Lung (tissue), 12 donors: Measurements from ENCODE around the gene PLPPR1. TPM values are rescaled to one million over a fixed set of nuclear protein-coding genes. Genes with fewer than 3 reads are reported as not detected.

ENCODE experiments used
- ATAC-seq: fragments of 200-7000 bp; cut with Tn5 transposase; one replicate; pipeline ENCODE4 v1.9.1; 2020; ENCODE audit warnings: moderate number of reproducible peaks; ENCODE audit not compliant: insufficient read depth, low FRiP score
- DNase-seq, 3 donors: peaks; one replicate each; pipeline ENCODE4 v3.0.0-alpha.2; 2013 to 2017
- H3K27ac ChIP-seq, 2 donors: one replicate each; pipeline ENCODE4 v1.5.1; 2013; ENCODE audit warnings: mild to moderate bottlenecking in 2 of 2, moderate library complexity in 2 of 2, control low read depth in 1 of 2, inconsistent platforms in 1 of 2, low read depth in 1 of 2, low read length in 1 of 2
- H3K27me3 ChIP-seq, 3 donors: one replicate each; pipeline ENCODE4 v1.5.1; 2013; ENCODE audit warnings: low read length in 2 of 3; ENCODE audit not compliant: control insufficient read depth in 3 of 3, insufficient read depth in 3 of 3
- H3K36me3 ChIP-seq, 4 donors: one replicate each; pipeline ENCODE4 v1.5.1; 2013; ENCODE audit warnings: low read length in 4 of 4, mild to moderate bottlenecking in 1 of 4, moderate library complexity in 1 of 4; ENCODE audit not compliant: control insufficient read depth in 4 of 4, insufficient read depth in 4 of 4
- H3K4me1 ChIP-seq, 5 donors: one replicate each; pipeline ENCODE4 v1.5.1; 2013; ENCODE audit warnings: low read length in 5 of 5, mild to moderate bottlenecking in 2 of 5, moderate library complexity in 1 of 5; ENCODE audit not compliant: control insufficient read depth in 5 of 5, insufficient read depth in 5 of 5
- H3K4me3 ChIP-seq: one replicate; pipeline ENCODE4 v1.5.1; 2013; ENCODE audit warnings: mild to moderate bottlenecking, control low read depth, moderate library complexity
- H3K9ac ChIP-seq, 2 donors: one replicate each; pipeline ENCODE4 v1.5.1; 2013; ENCODE audit warnings: low read length in 2 of 2, control low read depth in 1 of 2; ENCODE audit not compliant: insufficient read depth in 1 of 2
- H3K9me3 ChIP-seq, 4 donors: one replicate each; pipeline ENCODE4 v1.5.1; 2013; ENCODE audit warnings: low read length in 3 of 4, mild to moderate bottlenecking in 1 of 4, moderate library complexity in 1 of 4; ENCODE audit not compliant: control insufficient read depth in 4 of 4, insufficient read depth in 3 of 4
- WGBS, 2 donors: extraction: QIAGEN DNeasy Blood & Tissue Kit; methylation state at CpG; one replicate each; pipeline ENCODE4 v1.1.7; 2013; 5-methylcytosine and 5-hydroxymethylcytosine counted together
- polyA plus RNA-seq, 2 donors: library from polyadenylated mRNA; stranded (reverse); fragments of 200-250 nt; gene quantifications; one replicate each; pipeline ENCODE4 v1.2.1, GENCODE V29; 2013
- total RNA-seq, 2 donors: library from RNA; depleted of rRNA in 1 of 2; stranded (reverse); fragments of >200 nt in 1 of 2; gene quantifications; one replicate each; pipeline ENCODE4 v1.2.1, GENCODE V29; 2014 to 2021
- TF ChIP-seq, protein P1 (sequence below): IDR thresholded peaks from 2 replicates; pipeline ENCODE4 v1.5.1; 2012; ENCODE audit warnings: mild to moderate bottlenecking; ENCODE audit errors: control extremely low read depth, extremely low read depth
- donor health status: control.
- donor health status: control.
- donor health status: Bipolar disorder and iron deficiency.
- donor health status: healthy.
- donor health status: DM: yes; HTN: yes; CAD: no.

The PLPPR1 gene
- total and polyA plus RNA-seq, 4 donors: 0.91 to 8.4 (median 3.7) TPM

DNA sequence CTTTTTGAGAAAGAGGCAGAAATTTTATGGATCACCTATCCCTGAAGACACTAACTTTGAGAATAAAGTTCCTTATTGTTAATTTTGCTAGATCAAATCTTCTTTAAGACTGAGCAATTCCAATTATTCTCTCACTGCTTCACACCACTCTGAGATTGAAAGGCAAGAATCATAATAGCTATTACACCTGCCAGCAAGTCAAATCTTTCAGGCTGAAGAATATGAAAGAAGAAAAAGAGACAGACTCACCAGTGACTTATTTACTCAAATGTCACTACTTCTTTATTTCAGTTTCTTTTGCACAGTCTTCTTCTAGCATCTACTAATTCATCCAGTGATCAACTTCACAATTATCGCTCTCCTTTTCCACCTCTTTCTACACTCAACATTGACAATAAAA is 35.9 kb upstream of the PLPPR1 start:
- H3K9me3 ChIP-seq: peaks cover 0 to 3% (median 0%) of the 10 kb centered on the region in 4 donors
- no peak overlapping the region for H3K27ac ChIP-seq
- DNase-seq (no peak), ATAC-seq (no peak)
- H3K9ac ChIP-seq: no peak overlapping the region
- no peak overlapping the region for H3K4me3 ChIP-seq
- peaks cover 0 to 1% (median 0%) of the 10 kb centered on the region in 5 donors for H3K4me1 ChIP-seq
- WGBS, 2 donors: 97 to 100% methylated on average over 1 of the region's 1 CpG
- no peaks in the 10 kb centered on the region for H3K27me3 ChIP-seq
- no peaks in the 10 kb centered on the region for H3K36me3 ChIP-seq
- TF ChIP-seq, protein P1, sequence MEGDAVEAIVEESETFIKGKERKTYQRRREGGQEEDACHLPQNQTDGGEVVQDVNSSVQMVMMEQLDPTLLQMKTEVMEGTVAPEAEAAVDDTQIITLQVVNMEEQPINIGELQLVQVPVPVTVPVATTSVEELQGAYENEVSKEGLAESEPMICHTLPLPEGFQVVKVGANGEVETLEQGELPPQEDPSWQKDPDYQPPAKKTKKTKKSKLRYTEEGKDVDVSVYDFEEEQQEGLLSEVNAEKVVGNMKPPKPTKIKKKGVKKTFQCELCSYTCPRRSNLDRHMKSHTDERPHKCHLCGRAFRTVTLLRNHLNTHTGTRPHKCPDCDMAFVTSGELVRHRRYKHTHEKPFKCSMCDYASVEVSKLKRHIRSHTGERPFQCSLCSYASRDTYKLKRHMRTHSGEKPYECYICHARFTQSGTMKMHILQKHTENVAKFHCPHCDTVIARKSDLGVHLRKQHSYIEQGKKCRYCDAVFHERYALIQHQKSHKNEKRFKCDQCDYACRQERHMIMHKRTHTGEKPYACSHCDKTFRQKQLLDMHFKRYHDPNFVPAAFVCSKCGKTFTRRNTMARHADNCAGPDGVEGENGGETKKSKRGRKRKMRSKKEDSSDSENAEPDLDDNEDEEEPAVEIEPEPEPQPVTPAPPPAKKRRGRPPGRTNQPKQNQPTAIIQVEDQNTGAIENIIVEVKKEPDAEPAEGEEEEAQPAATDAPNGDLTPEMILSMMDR: no peak

- ATAC-seq (no peak), DNase-seq (no peak)
- Histone ChIP-seq H3K4me3 (no peak overlapping the region), H3K9me3 (no peaks in the 10 kb centered on the region), H3K27me3 (no peaks in the 10 kb centered on the region), H3K36me3 (no peaks in the 10 kb centered on the region), H3K9ac (no peak overlapping the region), H3K27ac (no peak overlapping the region), H3K4me1 (no peaks in the 10 kb centered on the region)
- TF ChIP-seq, protein P1: no peak
- 85 to 90% methylated on average over 5 of the region's 5 CpGs for WGBS, 2 donors
Observed at GRCh38 chr9:100999906-101000544, 28.5 kb upstream of the PLPPR1 start.

- 85 to 91% methylated on average over 3 of the region's 3 CpGs for WGBS, 2 donors
- Histone ChIP-seq H3K27ac (no peak overlapping the region), H3K4me1 (no peaks in the 10 kb centered on the region), H3K4me3 (no peak overlapping the region), H3K36me3 (no peaks in the 10 kb centered on the region), H3K9me3 (peaks cover 0 to 6% (median 2%) of the 10 kb centered on the region in 4 donors), H3K27me3 (no peaks in the 10 kb centered on the region), H3K9ac (no peak overlapping the region)
- DNase-seq (no peak), ATAC-seq (no peak)
- TF ChIP-seq, protein P1: no peak
Observed at GRCh38 chr9:101005246-101005645, 23.3 kb upstream of the PLPPR1 start.

DNA sequence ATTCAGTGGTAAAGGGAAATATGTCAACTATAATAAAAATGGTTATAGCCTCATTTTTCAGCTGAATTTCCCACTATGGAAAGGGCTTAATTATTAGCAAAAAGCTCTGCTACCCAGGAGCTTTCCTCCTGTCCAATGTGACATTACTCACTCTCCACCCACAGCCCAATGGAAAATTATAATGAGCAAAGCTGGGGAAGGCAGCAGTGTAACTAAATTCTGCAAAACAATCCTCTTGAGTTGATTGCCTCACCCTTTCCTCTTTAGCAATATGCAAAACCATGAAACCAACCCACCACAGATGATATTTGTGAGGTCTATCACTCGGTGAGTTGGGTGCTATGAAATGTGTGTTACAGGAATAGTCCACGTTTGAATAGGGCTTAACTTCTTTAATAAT is 14.0 kb upstream of the PLPPR1 start:
- Histone ChIP-seq H3K4me1 (no peaks in the 10 kb centered on the region), H3K27ac (no peak overlapping the region), H3K27me3 (no peaks in the 10 kb centered on the region), H3K9me3 (no peaks in the 10 kb centered on the region), H3K36me3 (no peaks in the 10 kb centered on the region), H3K9ac (no peak overlapping the region), H3K4me3 (no peak overlapping the region)
- DNase-seq: no peak
- WGBS, 2 donors: 39 to 53% methylated on average over 2 of the region's 2 CpGs
- no peak for ATAC-seq
- TF ChIP-seq, protein P1: no peak
